Measurements from ENCODE around the gene CTNND1. TPM values are rescaled to one million over a fixed set of nuclear protein-coding genes. Genes with fewer than 3 reads are reported as not detected.
"Not testable (repeated sequence)": the region's sequence is repeated elsewhere in the genome, so short reads cannot be mapped to it uniquely, and the experiment has no call there.

CTNND1 gene
- total RNA-seq, 2 experiments from 2014 or later: 6.7 to 7.4 TPM

DNA sequence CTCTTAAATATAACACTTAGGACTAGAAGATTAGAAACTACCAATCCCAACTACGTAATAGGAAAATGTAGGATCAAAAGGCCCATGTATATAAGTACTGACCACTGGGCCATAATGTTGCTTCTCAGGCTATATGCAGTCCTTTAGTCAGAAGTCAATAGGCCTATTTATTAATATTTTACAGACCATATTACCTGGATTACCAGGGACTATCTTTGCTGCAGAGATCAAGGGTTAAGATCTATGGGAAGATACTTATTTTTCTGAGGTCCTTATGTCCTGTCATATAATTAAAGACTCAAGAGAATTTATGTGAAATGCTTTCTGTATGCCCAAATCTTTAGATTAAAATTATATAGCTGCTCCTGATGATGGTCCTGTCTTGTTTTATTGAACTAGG lies 57.2 kb downstream of the CTNND1 start:
- DNase-seq (no peak), ATAC-seq (no peak)
- H3K27ac Mint-ChIP-seq: no peak overlapping the region
- peaks cover under 1% of the 10 kb centered on the region for H3K27me3 Mint-ChIP-seq
- peaks cover 7% of the 10 kb centered on the region for H3K4me1 Mint-ChIP-seq
- CTCF ChIA-PET: interaction anchor here (0.6 to 1.0 kb wide), 3 partner anchors 19 to 361 kb away, joined by 3 read pairs; no protein-coding TSS in a partner anchor
- POLR2A ChIA-PET: interaction anchor here (0.6 kb wide), 1 partner anchor 1030 kb away, joined by 3 read pairs; no protein-coding TSS in a partner anchor
- H3K9me3 Mint-ChIP-seq (ENCODE audit: low read depth): no peaks in the 10 kb centered on the region
- intact Hi-C loops (cut with DNase I, micrococcal nuclease): no loop called here
- peaks cover 6% of the 10 kb centered on the region for H3K36me3 Mint-ChIP-seq (ENCODE audit: low read depth)
- H3K4me3 Mint-ChIP-seq: no peak overlapping the region

- Mint-ChIP-seq H3K9me3 (ENCODE audit: low read depth) (no peaks in the 10 kb centered on the region), H3K4me1 (peaks cover 7% of the 10 kb centered on the region), H3K27ac (no peak overlapping the region), H3K4me3 (no peak overlapping the region), H3K36me3 (ENCODE audit: low read depth) (peaks cover 6% of the 10 kb centered on the region), H3K27me3 (peaks cover 2% of the 10 kb centered on the region)
- ATAC-seq: no peak
- ChIA-PET CTCF (interaction anchor here (0.6 to 1.0 kb wide), 2 partner anchors 19 to 362 kb away, joined by 3 read pairs; no protein-coding TSS in a partner anchor), POLR2A (interaction anchor here (0.6 kb wide), 2 partner anchors 18 to 1030 kb away, joined by 3 read pairs; no protein-coding TSS in a partner anchor)
- intact Hi-C loops (cut with DNase I, micrococcal nuclease): no loop called here
- DNase-seq: no peak
These were observed 57.8 kb downstream of the CTNND1 start for GRCh38 chr11:57819252-57819979.

GRCh38 chr11:57823859-57824258 lies 62.3 kb downstream of the CTNND1 start:
- no peak for DNase-seq
- no peak for ATAC-seq
- H3K27me3 Mint-ChIP-seq: peaks cover 4% of the 10 kb centered on the region
- CTCF ChIA-PET: interaction anchor here (0.7 kb wide), 1 partner anchor 63 kb away, joined by 5 read pairs; the partner anchor contains the start of gene CTNND1
- no peaks in the 10 kb centered on the region for H3K4me1 Mint-ChIP-seq
- intact Hi-C loops (cut with DNase I, micrococcal nuclease): no loop called here
- H3K9me3 Mint-ChIP-seq (ENCODE audit: low read depth): no peaks in the 10 kb centered on the region
- no peak overlapping the region for H3K4me3 Mint-ChIP-seq
- POLR2A ChIA-PET: no interaction called here
- H3K27ac Mint-ChIP-seq: no peak overlapping the region
- no peaks in the 10 kb centered on the region for H3K36me3 Mint-ChIP-seq (ENCODE audit: low read depth)

- H3K27ac Mint-ChIP-seq: no peak overlapping the region
- peaks cover 29% of the 10 kb centered on the region for H3K27me3 Mint-ChIP-seq
- ChIA-PET POLR2A (no interaction called here), CTCF (interaction anchor here (1.1 kb wide), 1 partner anchor 80 kb away, joined by 3 read pairs; no protein-coding TSS in a partner anchor)
- intact Hi-C loops (cut with DNase I, micrococcal nuclease): no loop called here
- ATAC-seq (no peak), DNase-seq (no peak)
- no peaks in the 10 kb centered on the region for H3K9me3 Mint-ChIP-seq (ENCODE audit: low read depth)
- H3K4me3 Mint-ChIP-seq: no peak overlapping the region
- no peaks in the 10 kb centered on the region for H3K4me1 Mint-ChIP-seq
- H3K36me3 Mint-ChIP-seq (ENCODE audit: low read depth): no peaks in the 10 kb centered on the region
These were observed 73.2 kb downstream of the CTNND1 start for GRCh38 chr11:57834852-57835251.

DNA sequence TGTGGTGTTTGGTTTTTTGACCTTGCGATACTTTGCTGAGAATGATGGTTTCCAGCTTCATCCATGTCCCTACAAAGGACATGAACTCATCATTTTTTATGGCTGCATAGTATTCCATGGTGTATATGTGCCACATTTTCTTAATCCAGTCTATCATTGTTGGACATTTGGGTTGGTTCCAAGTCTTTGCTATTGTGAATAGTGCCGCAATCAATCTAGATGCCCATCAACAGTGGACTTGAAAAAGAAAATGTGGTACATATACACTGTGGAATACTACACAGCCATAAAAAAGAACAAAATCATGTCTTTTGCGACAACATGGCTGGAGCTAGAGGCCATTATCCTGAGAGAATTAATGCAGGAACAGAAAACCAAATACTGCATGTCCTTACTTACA lies 77.0 kb downstream of the CTNND1 start:
- H3K27ac Mint-ChIP-seq; ATAC-seq; H3K4me3 Mint-ChIP-seq; H3K4me1 Mint-ChIP-seq; CTCF ChIA-PET; H3K36me3 Mint-ChIP-seq (ENCODE audit: low read depth); DNase-seq; H3K9me3 Mint-ChIP-seq (ENCODE audit: low read depth); POLR2A ChIA-PET; intact Hi-C loops (cut with DNase I, micrococcal nuclease): not testable (repeated sequence)
- H3K27me3 Mint-ChIP-seq: peaks cover 21% of the 10 kb centered on the region

- no peaks in the 10 kb centered on the region for H3K36me3 Mint-ChIP-seq (ENCODE audit: low read depth)
- ChIA-PET POLR2A (interaction anchor here (0.6 kb wide), 1 partner anchor 60 kb away, joined by 3 read pairs; no protein-coding TSS in a partner anchor), CTCF (no interaction called here)
- H3K4me3 Mint-ChIP-seq: no peak overlapping the region
- no peak overlapping the region for H3K27ac Mint-ChIP-seq
- H3K4me1 Mint-ChIP-seq: no peaks in the 10 kb centered on the region
- ATAC-seq (no peak), DNase-seq (no peak)
- peaks cover 5% of the 10 kb centered on the region for H3K27me3 Mint-ChIP-seq
- H3K9me3 Mint-ChIP-seq (ENCODE audit: low read depth): no peaks in the 10 kb centered on the region
- intact Hi-C loops (cut with DNase I, micrococcal nuclease): no loop called here
These were observed 81.3 kb downstream of the CTNND1 start for GRCh38 chr11:57842873-57843272.

- POLR2A ChIA-PET: no interaction called here
- CTCF ChIA-PET: interaction anchor here (0.6 kb wide), 1 partner anchor 35 kb away, joined by 4 read pairs; no protein-coding TSS in a partner anchor
These were observed 106.4 kb downstream of the CTNND1 start for GRCh38 chr11:57867966-57868365.

DNA sequence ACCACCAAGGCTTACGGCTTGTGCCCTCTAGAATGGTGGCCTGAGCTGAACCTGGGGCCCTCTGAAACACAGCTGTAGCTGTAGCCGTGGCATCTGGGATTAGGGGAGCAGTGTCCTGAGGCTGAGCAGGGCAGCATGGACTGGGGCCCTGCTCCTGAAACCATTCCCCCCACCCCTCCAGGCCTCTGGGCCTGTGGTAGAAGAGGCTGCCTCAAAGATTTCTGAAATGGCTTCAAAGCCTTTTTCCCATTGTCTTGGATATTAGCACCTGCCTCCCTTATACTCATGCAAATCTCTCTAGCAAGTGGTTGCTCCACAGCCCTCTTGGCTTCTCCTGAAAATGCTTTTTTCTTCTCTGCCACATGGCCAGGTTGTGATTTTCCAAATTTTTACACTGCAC lies 106.9 kb downstream of the CTNND1 start:
- intact Hi-C loops (cut with DNase I, micrococcal nuclease): no loop called here
- Mint-ChIP-seq H3K9me3 (ENCODE audit: low read depth) (peaks cover 2% of the 10 kb centered on the region), H3K36me3 (ENCODE audit: low read depth) (no peaks in the 10 kb centered on the region), H3K27ac (no peak overlapping the region), H3K27me3 (peaks cover 3% of the 10 kb centered on the region), H3K4me3 (no peak overlapping the region), H3K4me1 (no peaks in the 10 kb centered on the region)
- ChIA-PET POLR2A (no interaction called here), CTCF (interaction anchor here (0.6 kb wide), 1 partner anchor 35 kb away, joined by 4 read pairs; no protein-coding TSS in a partner anchor)
- no peak for DNase-seq
- no peak for ATAC-seq

More at GRCh38 chr11:57867966-57868365, 106.4 kb downstream of the CTNND1 start:
- H3K27me3 Mint-ChIP-seq: peaks cover 3% of the 10 kb centered on the region
- H3K27ac Mint-ChIP-seq: no peak overlapping the region
- ATAC-seq (no peak), DNase-seq (no peak)
- intact Hi-C loops (cut with DNase I, micrococcal nuclease): no loop called here
- no peaks in the 10 kb centered on the region for H3K4me1 Mint-ChIP-seq
- peaks cover 2% of the 10 kb centered on the region for H3K9me3 Mint-ChIP-seq (ENCODE audit: low read depth)
- H3K4me3 Mint-ChIP-seq: no peak overlapping the region
- no peaks in the 10 kb centered on the region for H3K36me3 Mint-ChIP-seq (ENCODE audit: low read depth)

Other genes with a start within 250 kb of the CTNND1 start
- 10 to 100 TPM; 27.6 to 28.7 TPM for gene SLC43A1, start 246.1 kb upstream of the CTNND1 start, total RNA-seq
- gene TIMM10, start 231.0 kb upstream of the CTNND1 start, total RNA-seq: 100 to 1,000 TPM; 124 to 158 TPM
- not detected for gene SMTNL1, start 224.2 kb upstream of the CTNND1 start, total RNA-seq
- 100 to 1,000 TPM; 179 to 252 TPM for gene UBE2L6, start 194.1 kb upstream of the CTNND1 start, total RNA-seq
- under 1 TPM; 0.51 to 0.87 TPM for gene SERPING1, start 164.1 kb upstream of the CTNND1 start, total RNA-seq
- under 1 TPM; 0.43 to 0.47 TPM for gene YPEL4, start 111.9 kb upstream of the CTNND1 start, total RNA-seq
- 10 to 100 TPM; 11.9 to 15.9 TPM for gene CLP1, start 104.0 kb upstream of the CTNND1 start, total RNA-seq
- gene ZDHHC5, start 93.7 kb upstream of the CTNND1 start, total RNA-seq: 10 to 100 TPM; 46.2 to 60.0 TPM
- 10 to 100 TPM in 1 of 2 experiments, 1 to 10 TPM in 1; 8.6 to 10.6 TPM for gene MED19, start 49.6 kb upstream of the CTNND1 start, total RNA-seq
- 10 to 100 TPM; 59.8 to 72.5 TPM for gene TMX2, start 49.2 kb upstream of the CTNND1 start, total RNA-seq
- gene SELENOH, start 20.3 kb upstream of the CTNND1 start, total RNA-seq: 100 to 1,000 TPM; 117 to 244 TPM
- gene BTBD18, start 10.0 kb upstream of the CTNND1 start, total RNA-seq: not detected